GM12878 (cell line): ENCODE results near the gene EPS8. TPM values are rescaled to one million over a fixed set of nuclear protein-coding genes. Genes with fewer than 3 reads are reported as not detected.

Experiments
- ATAC-seq: fragments of 200-7000 bp; cut with Tn5 transposase; 3 replicates; pipeline ENCODE4 v1.9.1; 2020; ENCODE audit warnings: mild to moderate bottlenecking, moderate library complexity
- BruUV-seq: library from RNA; stranded (reverse); fragments of 400-500 nt; replicated peaks from 2 replicates; lab custom pipeline; 2021; lab: Mats Ljungman, UMichigan
- CTCF ChIA-PET: fragments of 300-600 bp; sonication (Branson Sonifier 250); formaldehyde crosslinking; extraction: SDS; loops from one replicate; lab custom pipeline; 2021; ENCODE audit warnings: inconsistent platforms; lab: Yijun Ruan, JAX
- POLR2A ChIA-PET: fragments of 350-600 bp; formaldehyde crosslinking; extraction: SDS; loops from one replicate; lab custom pipeline; 2021; ENCODE audit warnings: inconsistent platforms; lab: Charles Lee
- RAD21 ChIA-PET: fragments of 300-600 bp; sonication (Branson Sonifier 250); formaldehyde crosslinking; loops from one replicate; lab custom pipeline; 2023; ENCODE audit warnings: antibody characterized with exemption; ENCODE audit not compliant: unreplicated experiment; lab: Charles Lee
- SMC1A ChIA-PET: fragments of 300-600 bp; sonication (Branson Sonifier 250); formaldehyde crosslinking; loops from one replicate; lab custom pipeline; 2023; ENCODE audit not compliant: unreplicated experiment, uncharacterized antibody; lab: Charles Lee
- DNase-seq: peaks from one replicate; pipeline ENCODE4 v3.0.0-alpha.2; 2011; ENCODE audit warnings: low read depth, low spot score
- FAIRE-seq: peaks from 3 replicates; lab custom pipeline; 2011; peaks lifted over from hg19 to GRCh38; lab: Jason Lieb, UNC
- H2AFZ ChIP-seq: 2 replicates; pipeline ENCODE4 v1.6.0; 2011; ENCODE audit warnings: low read depth, low read length, control low read depth; ENCODE audit not compliant: control insufficient read depth
- H3K27ac ChIP-seq: 2 replicates; pipeline ENCODE4 v1.5.1; 2011; ENCODE audit warnings: control low read depth; ENCODE audit not compliant: control insufficient read depth, insufficient read depth
- H3K27me3 ChIP-seq, 2 experiments: replicated peaks in 1 of 2; 2 replicates each; pipeline versions ENCODE4 v1.6.0 to v1.6.1; 2011; ENCODE audit warnings: low read length in 1 of 2; ENCODE audit not compliant: control insufficient read depth in 2 of 2, insufficient read depth in 2 of 2
- H3K36me3 ChIP-seq, 2 experiments: 2 replicates each; pipeline ENCODE4 v1.5.1; 2011; ENCODE audit warnings: low read length in 1 of 2; ENCODE audit not compliant: control insufficient read depth in 2 of 2, insufficient read depth in 2 of 2
- H3K4me1 ChIP-seq: 2 replicates; pipeline ENCODE4 v1.6.1; 2011; ENCODE audit warnings: mild to moderate bottlenecking, low read length, moderate library complexity, mixed read lengths; ENCODE audit not compliant: control insufficient read depth, insufficient read depth
- H3K4me2 ChIP-seq: 2 replicates; pipeline ENCODE4 v1.6.0; 2011; ENCODE audit warnings: control low read depth; ENCODE audit not compliant: control insufficient read depth, insufficient read depth
- H3K4me3 ChIP-seq: fragments of 200-600 bp; sonication (generic); 2 replicates; pipeline ENCODE4 v1.5.1; 2016
- H3K79me2 ChIP-seq: 2 replicates; pipeline ENCODE4 v1.6.0; 2011; ENCODE audit warnings: low read length; ENCODE audit not compliant: control insufficient read depth, insufficient read depth
- H3K9ac ChIP-seq: 2 replicates; pipeline ENCODE4 v1.8.0; 2011; ENCODE audit warnings: low read length, control low read depth, mixed read lengths; ENCODE audit not compliant: control insufficient read depth, insufficient read depth
- H3K9me3 ChIP-seq: replicated peaks from 3 replicates; pipeline ENCODE4 v1.5.1; 2011; ENCODE audit warnings: mild to moderate bottlenecking, low read length; ENCODE audit not compliant: control insufficient read depth, insufficient read depth
- H4K20me1 ChIP-seq: 2 replicates; pipeline ENCODE4 v1.6.0; 2011; ENCODE audit not compliant: control insufficient read depth, insufficient read depth
- KAT2A ChIP-seq: conservative IDR thresholded peaks from 2 replicates; pipeline ENCODE4 v1.6.1; 2011; ENCODE audit warnings: low read depth, low read length; ENCODE audit not compliant: control insufficient read depth
- WGBS: methylation state at CpG from one replicate; pipeline ENCODE4 v1.1.6; 2016; ENCODE audit warnings: low lambda C conversion rate; ENCODE audit not compliant: insufficient replicate concordance, insufficient coverage; ENCODE audit errors: missing lambda C conversion rate; 5-methylcytosine and 5-hydroxymethylcytosine counted together
- in situ Hi-C: fragments of 300-500 bp; cut with MboI; formaldehyde crosslinking; loops from 9 replicates; pipeline ENCODE4 v1.14.3; 2018; ENCODE audit warnings: mixed read lengths
- intact Hi-C: fragments of 100-400 bp; cut with micrococcal nuclease; formaldehyde crosslinking; loops from one replicate; pipeline ENCODE4 v1.14.2; 2022; ENCODE audit not compliant: unreplicated experiment
- polyA plus RNA-seq, 11 experiments: library from polyadenylated mRNA; depleted of rRNA in 4 of 11; unstranded in 6 of 11; stranded (reverse) in 5 of 11; fragments of >200 nt; fragmentation: Nextera tagmentation in 4 of 11; fragmentation: Illumina TruSeq in 1 of 11; extraction: Ambion mirVana in 4 of 11; extraction: Trizol in 1 of 11; gene quantifications; 1 replicate in 1 of 11; 2 replicates in 10 of 11; pipeline versions ENCODE4 v1.2.1 to v1.2.3, GENCODE V29; 2011 to 2016; ENCODE audit warnings: inconsistent platforms in 2 of 11, missing spikeins in 2 of 11, low read depth in 1 of 11
- total RNA-seq, 4 experiments: library from RNA; depleted of rRNA in 3 of 4; stranded (reverse); fragments of >200 nt in 3 of 4; fragmentation: Illumina TruSeq in 1 of 4; extraction: Trizol in 1 of 4; gene quantifications; 2 replicates each; pipeline versions ENCODE4 v1.2.1 to v1.2.3, GENCODE V29; 2013 to 2021
- TF ChIP-seq, protein P1 (sequence below), 3 experiments: IDR thresholded peaks in 2 of 3; conservative IDR thresholded peaks in 1 of 3; 2 replicates each; pipeline ENCODE4 v1.5.1; 2011; ENCODE audit warnings: low read depth in 3 of 3, low read length in 3 of 3, mild to moderate bottlenecking in 3 of 3, control low read depth in 2 of 3, moderate library complexity in 2 of 3, inconsistent platforms in 1 of 3, mixed read lengths in 1 of 3; ENCODE audit not compliant: control insufficient read depth in 2 of 3, insufficient read depth in 1 of 3; ENCODE audit errors: extremely low read depth in 1 of 3

Gene EPS8
- total and polyA plus RNA-seq, 10 of the 15 experiments (the other 5 are each of a cell fraction or from before 2014, with no cell fraction given): 1.3 to 127 (median 3.4) TPM

DNA sequence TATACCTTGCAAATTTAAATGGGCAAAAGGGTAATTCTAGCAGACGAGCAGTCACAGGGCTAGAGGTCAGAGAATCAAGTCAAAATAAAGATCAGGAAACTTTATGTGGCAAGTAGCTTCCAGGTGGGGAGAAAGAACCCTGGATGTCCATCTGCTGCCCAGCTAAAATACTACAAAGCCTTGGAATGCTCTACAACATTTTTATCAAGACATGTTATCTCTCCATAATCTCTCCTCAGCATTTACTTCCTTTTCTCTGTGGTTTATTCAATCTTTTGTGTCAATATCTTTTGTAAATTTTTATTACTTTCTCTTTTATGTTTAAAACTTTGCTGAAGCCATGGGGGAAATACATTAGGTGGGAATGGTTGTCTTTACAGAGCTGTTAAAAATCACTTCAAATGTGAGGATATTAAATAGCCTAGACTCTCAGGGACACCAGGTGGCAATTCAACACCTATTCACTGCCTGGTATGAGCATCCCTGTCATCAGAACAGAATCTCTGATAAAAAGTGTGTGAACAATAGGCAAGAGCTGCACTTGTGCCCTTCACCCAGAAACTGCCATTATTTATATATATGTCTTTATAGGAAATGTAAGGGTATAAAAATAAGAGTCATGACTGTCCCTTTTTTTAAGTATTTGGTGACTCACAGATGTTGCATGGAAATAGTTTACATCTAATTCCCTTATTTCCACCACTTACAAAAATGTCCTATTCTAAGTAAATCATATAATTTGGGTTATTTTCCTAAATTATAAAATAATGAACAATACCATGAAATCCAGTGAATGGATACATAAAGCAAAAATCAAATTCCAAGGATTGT is 152.9 kb downstream of the EPS8 start:
- no peak overlapping the region for H3K27ac ChIP-seq
- no peaks in the 10 kb centered on the region for H4K20me1 ChIP-seq
- H3K9ac ChIP-seq: no peak overlapping the region
- FAIRE-seq (no peak), DNase-seq (no peak), ATAC-seq (no peak)
- no peaks in the 10 kb centered on the region for H3K79me2 ChIP-seq
- H3K27me3 ChIP-seq: no peaks in the 10 kb centered on the region
- BruUV-seq: no TSS peak
- no peaks in the 10 kb centered on the region for H3K4me1 ChIP-seq
- intact Hi-C loops: no loop called here
- RAD21 ChIA-PET: interaction anchor here (1.0 to 1.2 kb wide), 2 partner anchors 46 to 52 kb away, joined by 4 to 5 read pairs; no protein-coding TSS in a partner anchor
- CTCF ChIA-PET: interaction anchor here (0.7 to 1.6 kb wide), 6 partner anchors 9 to 104 kb away, joined by 3 to 5 read pairs (median 3); no protein-coding TSS in a partner anchor
- POLR2A ChIA-PET: interaction anchor here (1.6 kb wide), 1 partner anchor 152 kb away, joined by 4 read pairs; no protein-coding TSS in a partner anchor
- no peaks in the 10 kb centered on the region for H3K9me3 ChIP-seq
- no peaks in the 10 kb centered on the region for H3K36me3 ChIP-seq
- SMC1A ChIA-PET: interaction anchor here (0.7 to 3.3 kb wide), 8 partner anchors 8 to 219 kb away, joined by 3 to 12 read pairs (median 3); no protein-coding TSS in a partner anchor
- 89% methylated on average over 1 of the region's 1 CpG for WGBS
- TF ChIP-seq, protein P1, sequence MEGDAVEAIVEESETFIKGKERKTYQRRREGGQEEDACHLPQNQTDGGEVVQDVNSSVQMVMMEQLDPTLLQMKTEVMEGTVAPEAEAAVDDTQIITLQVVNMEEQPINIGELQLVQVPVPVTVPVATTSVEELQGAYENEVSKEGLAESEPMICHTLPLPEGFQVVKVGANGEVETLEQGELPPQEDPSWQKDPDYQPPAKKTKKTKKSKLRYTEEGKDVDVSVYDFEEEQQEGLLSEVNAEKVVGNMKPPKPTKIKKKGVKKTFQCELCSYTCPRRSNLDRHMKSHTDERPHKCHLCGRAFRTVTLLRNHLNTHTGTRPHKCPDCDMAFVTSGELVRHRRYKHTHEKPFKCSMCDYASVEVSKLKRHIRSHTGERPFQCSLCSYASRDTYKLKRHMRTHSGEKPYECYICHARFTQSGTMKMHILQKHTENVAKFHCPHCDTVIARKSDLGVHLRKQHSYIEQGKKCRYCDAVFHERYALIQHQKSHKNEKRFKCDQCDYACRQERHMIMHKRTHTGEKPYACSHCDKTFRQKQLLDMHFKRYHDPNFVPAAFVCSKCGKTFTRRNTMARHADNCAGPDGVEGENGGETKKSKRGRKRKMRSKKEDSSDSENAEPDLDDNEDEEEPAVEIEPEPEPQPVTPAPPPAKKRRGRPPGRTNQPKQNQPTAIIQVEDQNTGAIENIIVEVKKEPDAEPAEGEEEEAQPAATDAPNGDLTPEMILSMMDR (IDR thresholded peaks at IDR 0.05 in 2 of 3, conservative IDR thresholded peaks at IDR 0.05 in 1 of 3; ENCODE audit: control insufficient read depth in 2 of 3, extremely low read depth in 1 of 3, insufficient read depth in 1 of 3, low read depth in 3 of 3, low read length in 3 of 3): peak in 1 of 3 experiments; percentile 22; a peak in 1 of 6 replicates
- TF ChIP-seq KAT2A: no peak
- no peak overlapping the region for H2AFZ ChIP-seq
- in situ Hi-C loops: no loop called here
- H3K4me3 ChIP-seq: no peak overlapping the region
- no peak overlapping the region for H3K4me2 ChIP-seq
